ENCODE measurements around the gene MYL12B.
A peak's percentile ranks its signal among the peaks of the same experiment; 100 is the strongest.

Gene MYL12B

DNA sequence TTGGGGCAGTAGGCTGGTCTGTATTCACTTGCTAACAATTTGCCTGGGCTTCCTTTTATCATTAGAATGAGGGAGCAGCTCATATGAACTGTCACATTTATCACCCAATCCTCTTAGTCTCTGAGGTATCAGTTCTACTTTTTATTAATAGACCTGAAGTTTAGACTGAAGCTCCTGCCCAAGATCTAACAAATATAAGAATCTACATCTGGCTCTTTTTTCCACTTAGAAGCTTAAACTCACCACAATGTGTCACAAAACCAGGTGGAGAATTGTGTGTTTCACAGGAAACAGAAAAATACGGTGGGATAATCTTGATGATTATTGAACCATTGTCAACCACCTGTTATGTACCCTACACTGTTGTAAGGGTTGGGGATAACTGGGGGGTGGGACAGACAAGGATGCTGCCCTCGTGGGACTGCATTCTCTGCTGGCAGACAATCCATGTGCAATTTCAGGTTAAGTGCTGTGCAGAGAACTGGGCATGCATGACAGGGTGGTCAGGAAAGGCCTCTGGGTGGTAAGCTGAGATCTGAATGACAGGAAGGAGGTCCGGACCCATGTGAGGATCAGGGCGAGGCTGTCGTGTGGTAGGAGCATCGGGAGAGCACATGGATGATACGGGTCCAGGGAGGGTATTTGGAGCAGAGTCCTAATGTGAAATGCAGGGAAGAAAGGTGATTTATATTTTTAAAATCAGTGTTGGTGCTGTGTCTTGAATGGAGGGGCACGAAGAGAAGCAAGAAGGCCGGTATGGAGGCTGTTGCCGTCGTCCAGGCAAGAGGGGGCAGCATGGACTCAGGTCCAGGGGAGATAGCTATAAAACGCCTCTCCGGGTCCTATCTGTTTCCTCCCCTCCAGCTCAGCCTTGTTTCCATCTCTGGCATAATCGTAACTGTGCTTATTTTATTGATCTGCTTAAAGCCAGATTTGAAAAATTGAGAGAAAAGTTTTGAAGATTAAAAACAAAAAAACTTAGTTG, 17.6 kb downstream of the MYL12B start:
- H3K4me1 ChIP-seq (ENCODE audit: control insufficient read depth in 1 of 2, insufficient read depth in 1 of 2, low read depth in 1 of 2, low read length in 1 of 2), result peaks cover 10 to 11% of the 10 kb centered on the region in 2 experiments
- TF ChIP-seq CTCF (IDR thresholded peaks at IDR 0.05), result no peak
- H3K27me3 ChIP-seq, result no peaks in the 10 kb centered on the region
- H3K36me3 ChIP-seq, result peaks cover 48% of the 10 kb centered on the region
- no peak overlapping the region for H3K4me3 ChIP-seq (ENCODE audit: low read depth in 1 of 2, low read length in 1 of 2)
- H3K9me3 ChIP-seq, result no peaks in the 10 kb centered on the region
- H3K27ac ChIP-seq, result peak overlapping the region; percentile 59

DNA sequence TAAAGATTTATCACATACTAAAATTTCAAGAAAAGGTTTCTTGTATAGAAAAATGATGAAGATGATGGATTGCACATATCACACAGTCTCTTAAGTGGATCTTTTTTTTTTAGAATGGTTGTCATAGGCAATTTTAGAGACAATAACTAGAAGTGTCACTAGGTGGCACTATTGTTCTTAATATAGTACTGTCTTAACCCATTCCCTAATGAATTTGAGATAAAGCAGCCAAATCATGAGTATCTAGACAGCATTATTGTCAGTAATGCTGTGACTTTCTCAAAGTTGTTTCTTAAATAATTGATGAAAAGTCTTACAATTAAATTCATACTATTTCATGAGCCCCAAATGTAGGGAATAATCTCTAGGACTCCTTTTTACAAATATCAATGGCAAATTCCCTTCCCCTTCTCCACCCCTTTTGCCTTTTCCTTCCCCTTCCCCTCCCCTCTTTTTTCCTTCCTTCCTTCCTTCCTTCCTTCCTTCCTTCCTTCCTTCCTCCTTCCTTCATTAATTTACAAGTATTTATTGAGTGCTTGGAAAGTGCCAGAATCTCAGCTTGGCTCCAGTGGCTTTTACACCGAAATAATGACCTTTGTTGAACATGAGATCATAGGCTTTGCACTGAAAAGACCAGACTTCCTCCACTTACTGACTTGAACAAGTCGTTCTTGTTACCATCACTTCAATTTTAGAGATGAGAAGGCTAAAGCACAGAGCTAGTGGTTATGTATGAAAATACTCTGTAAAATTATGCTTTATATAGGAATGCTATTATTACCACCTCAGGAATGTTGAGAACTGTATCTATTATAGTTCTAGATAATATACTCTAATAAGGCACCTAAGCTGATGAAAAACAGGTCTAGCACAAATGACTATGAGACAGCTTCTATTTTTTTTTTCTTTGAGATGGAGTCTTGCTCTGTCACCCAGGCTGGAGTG, 19.8 kb downstream of the MYL12B start:
- H3K27me3 ChIP-seq, result no peaks in the 10 kb centered on the region
- H3K27ac ChIP-seq, result no peak overlapping the region
- H3K9me3 ChIP-seq, result no peaks in the 10 kb centered on the region
- H3K4me3 ChIP-seq (ENCODE audit: low read depth in 1 of 2, low read length in 1 of 2), result no peak overlapping the region
- H3K36me3 ChIP-seq, result peaks cover 26% of the 10 kb centered on the region
- peaks cover 10 to 11% of the 10 kb centered on the region in 2 experiments for H3K4me1 ChIP-seq (ENCODE audit: control insufficient read depth in 1 of 2, insufficient read depth in 1 of 2, low read depth in 1 of 2, low read length in 1 of 2)
- TF ChIP-seq CTCF (IDR thresholded peaks at IDR 0.05), result peak; percentile 74

DNA sequence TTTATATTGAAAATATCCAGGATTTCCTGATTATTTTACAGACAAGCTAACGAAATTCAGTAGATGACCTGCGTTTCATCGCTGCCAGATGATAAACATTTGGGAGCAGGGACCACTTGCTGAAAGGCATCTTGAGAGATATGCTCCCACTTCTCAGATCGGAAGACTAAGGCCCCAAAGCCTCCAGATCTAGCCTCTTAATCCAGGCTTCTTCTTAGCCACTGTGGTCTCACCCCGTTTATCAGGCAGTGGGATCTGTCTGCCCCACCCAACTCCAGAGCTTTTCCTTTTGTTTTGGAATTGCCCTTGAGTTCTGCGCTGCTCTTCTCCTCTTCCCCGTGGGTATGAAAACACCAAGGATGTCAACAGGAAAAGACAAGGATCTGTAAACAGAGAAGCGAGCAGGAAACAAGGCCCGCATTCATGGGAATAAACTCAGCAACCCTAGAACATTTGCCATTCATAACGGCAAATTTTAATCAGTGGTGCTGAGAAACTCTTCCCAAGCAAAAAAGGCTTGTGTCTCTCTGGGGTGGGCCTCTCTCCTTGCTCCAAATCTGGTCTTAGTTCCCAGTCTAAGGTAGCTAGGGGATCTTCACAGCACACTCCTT, 21.4 kb downstream of the MYL12B start:
- no peak overlapping the region for H3K27ac ChIP-seq
- peaks cover 12% of the 10 kb centered on the region for H3K36me3 ChIP-seq
- no peak overlapping the region for H3K4me3 ChIP-seq (ENCODE audit: low read depth in 1 of 2, low read length in 1 of 2)

DNA sequence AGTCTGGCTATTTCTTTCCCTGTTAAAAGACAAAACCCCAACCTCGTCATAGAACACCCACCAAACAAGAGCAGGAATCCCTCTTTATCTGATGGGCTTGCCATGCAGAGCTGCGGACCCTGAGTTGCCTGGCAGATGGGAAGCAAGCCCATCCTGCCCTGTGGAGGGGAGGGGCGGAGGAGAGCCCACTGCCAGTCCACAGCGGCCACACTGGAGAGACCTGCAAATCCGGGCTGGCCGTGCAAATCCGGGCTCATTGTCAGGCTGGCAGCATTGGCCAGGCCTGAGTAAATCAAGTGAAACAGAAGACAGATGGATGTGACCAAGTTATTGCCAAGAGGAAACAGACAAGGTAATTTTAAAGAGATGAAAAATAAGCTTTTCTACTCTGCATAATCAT, 22.0 kb downstream of the MYL12B start:
- TF ChIP-seq CTCF (IDR thresholded peaks at IDR 0.05), result no peak
- no peak overlapping the region for H3K4me3 ChIP-seq (ENCODE audit: low read depth in 1 of 2, low read length in 1 of 2)
- H3K27me3 ChIP-seq, result no peaks in the 10 kb centered on the region
- no peaks in the 10 kb centered on the region for H3K4me1 ChIP-seq (ENCODE audit: control insufficient read depth in 1 of 2, insufficient read depth in 1 of 2, low read depth in 1 of 2, low read length in 1 of 2)
- H3K36me3 ChIP-seq, result peaks cover 8% of the 10 kb centered on the region
- no peak overlapping the region for H3K27ac ChIP-seq
- H3K9me3 ChIP-seq, result no peaks in the 10 kb centered on the region

More for the DNA sequence above, 21.4 kb downstream of the MYL12B start:
- H3K27me3 ChIP-seq, result no peaks in the 10 kb centered on the region
- H3K4me1 ChIP-seq (ENCODE audit: control insufficient read depth in 1 of 2, insufficient read depth in 1 of 2, low read depth in 1 of 2, low read length in 1 of 2), result no peaks in the 10 kb centered on the region
- no peak for TF ChIP-seq CTCF (IDR thresholded peaks at IDR 0.05)
- no peaks in the 10 kb centered on the region for H3K9me3 ChIP-seq

DNA sequence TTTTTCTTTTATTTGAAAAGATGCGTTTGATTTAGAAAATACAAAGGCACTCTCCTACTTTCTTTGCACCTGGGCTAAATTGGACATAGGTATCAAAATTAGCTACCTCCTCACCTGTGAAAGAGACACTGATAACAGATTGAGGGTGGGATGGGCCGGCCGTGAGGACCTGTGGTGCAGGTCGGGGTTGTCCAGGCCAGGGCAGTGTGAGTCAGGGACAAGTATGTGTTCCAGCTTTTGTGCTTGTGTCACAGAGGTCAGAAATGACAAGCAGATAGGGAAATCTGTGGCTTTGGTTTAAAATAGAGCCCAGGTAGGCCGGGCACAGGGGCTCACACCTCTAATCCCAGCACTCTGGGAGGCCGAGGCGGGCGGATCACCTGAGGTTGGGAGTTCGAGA, 22.6 kb downstream of the MYL12B start:
- H3K4me3 ChIP-seq (ENCODE audit: low read depth in 1 of 2, low read length in 1 of 2), result no peak overlapping the region
- no peak for TF ChIP-seq CTCF (IDR thresholded peaks at IDR 0.05)
- no peaks in the 10 kb centered on the region for H3K9me3 ChIP-seq
- no peaks in the 10 kb centered on the region for H3K27me3 ChIP-seq
- H3K36me3 ChIP-seq, result peaks cover 2% of the 10 kb centered on the region
- H3K4me1 ChIP-seq (ENCODE audit: control insufficient read depth in 1 of 2, insufficient read depth in 1 of 2, low read depth in 1 of 2, low read length in 1 of 2), result no peaks in the 10 kb centered on the region
- no peak overlapping the region for H3K27ac ChIP-seq
